Measurements from ENCODE around the gene FEV. TPM values are rescaled to one million over a fixed set of nuclear protein-coding genes. Genes with fewer than 3 reads are reported as not detected.

The FEV gene
- total and polyA plus RNA-seq, 2 donors (not counting 3 experiments of a cell fraction or from before 2014, with no cell fraction given) = not detected

- dilution Hi-C loops (cut with MboI; ENCODE audit: extremely low pct_ligation_motif_present, low sequenced_read_pairs) = no loop called here
- intact Hi-C loops (cut with micrococcal nuclease) = no loop called here
Observed at GRCh38 chr2:219026946-219027345, 42.0 kb upstream of the FEV start.

GRCh38 chr2:219025637-219026585 lies 40.9 kb upstream of the FEV start:
- Histone ChIP-seq H3K9me3 (replicated peaks; ENCODE audit: control insufficient read depth, insufficient read depth, low read length) (no peaks in the 10 kb centered on the region), H4K20me1 (replicated peaks; ENCODE audit: control insufficient read depth, extremely low read depth, insufficient read depth, low read length) (no peaks in the 10 kb centered on the region), H3K9ac (replicated peaks; ENCODE audit: extremely low read depth, insufficient read depth, low read length) (no peak overlapping the region), H3K79me2 (ENCODE audit: control insufficient read depth, insufficient read depth, low read length) (no peaks in the 10 kb centered on the region), H3K4me3 (replicated peaks in 1 of 3; ENCODE audit: insufficient read depth in 1 of 3, low read depth in 1 of 3, low read length in 3 of 3) (no peak overlapping the region), H3K9me1 (replicated peaks; ENCODE audit: control insufficient read depth, extremely low read depth, insufficient read depth, low read length) (no peaks in the 10 kb centered on the region), H3K4me1 (ENCODE audit: control insufficient read depth, extremely low read depth, insufficient read depth, low read length) (no peaks in the 10 kb centered on the region), H3K36me3 (ENCODE audit: control insufficient read depth in 2 of 2, extremely low read depth in 1 of 2, insufficient read depth in 2 of 2, low read length in 2 of 2) (no peaks in the 10 kb centered on the region), H3K4me2 (ENCODE audit: insufficient read depth, low read length) (no peak overlapping the region), H2AFZ (ENCODE audit: low read depth, low read length) (no peak overlapping the region), H3K27me3 (ENCODE audit: control insufficient read depth in 2 of 2, insufficient read depth in 2 of 2, low read length in 2 of 2) (peaks cover 0 to 4% of the 10 kb centered on the region in 2 experiments), H3K27ac (ENCODE audit: insufficient read depth, low read depth, low read length) (no peak overlapping the region)
- intact Hi-C loops (cut with micrococcal nuclease) (no loop called here), dilution Hi-C loops (cut with MboI; ENCODE audit: extremely low pct_ligation_motif_present, low sequenced_read_pairs) (no loop called here)
- BruUV-seq (replicated peaks) = no TSS peak
- no peak for FAIRE-seq
- ChIA-PET CTCF (interaction anchor here (0.9 to 9.9 kb wide), 6 partner anchors 8 to 128 kb away, joined by 3 to 418 read pairs (median 12); partner anchors contain the start of gene NHEJ1), POLR2A (no interaction called here)
- DNase-seq (ENCODE audit: low read depth, low spot score) = no peak
- TF ChIP-seq CTCF (IDR thresholded peaks at IDR 0.05; ENCODE audit: extremely low read depth in 1 of 2, insufficient read depth in 1 of 2, low read depth in 1 of 2, low read length in 2 of 2) (no peak), GATA2 (IDR thresholded peaks at IDR 0.05; ENCODE audit: insufficient read depth, insufficient read length, low read depth, low read length) (no peak), POLR2AphosphoS5 (IDR thresholded peaks at IDR 0.05; ENCODE audit: insufficient read depth, low read depth, low read length) (no peak), MAX (IDR thresholded peaks at IDR 0.05; ENCODE audit: insufficient read depth, insufficient read length) (no peak), FOS (IDR thresholded peaks at IDR 0.05; ENCODE audit: borderline replicate concordance, insufficient read depth, low read length) (no peak), MYC (IDR thresholded peaks at IDR 0.05; ENCODE audit: low read depth, low read length) (no peak), JUN (IDR thresholded peaks at IDR 0.05; ENCODE audit: borderline replicate concordance, insufficient read depth, insufficient read length, low read depth) (no peak), POLR2A (IDR thresholded peaks at IDR 0.05; ENCODE audit: low read depth, low read length) (no peak), EZH2 (IDR thresholded peaks at IDR 0.05; ENCODE audit: borderline replicate concordance, low read depth, low read length, severe bottlenecking) (no peak)

More at GRCh38 chr2:219026946-219027345, 42.0 kb upstream of the FEV start:
- Histone ChIP-seq H3K27me3 (ENCODE audit: control insufficient read depth in 2 of 2, insufficient read depth in 2 of 2, low read length in 2 of 2) (peaks cover 0 to 4% of the 10 kb centered on the region in 2 experiments), H2AFZ (ENCODE audit: low read depth, low read length) (no peak overlapping the region), H3K4me3 (replicated peaks in 1 of 3; ENCODE audit: insufficient read depth in 1 of 3, low read depth in 1 of 3, low read length in 3 of 3) (no peak overlapping the region), H3K9me1 (replicated peaks; ENCODE audit: control insufficient read depth, extremely low read depth, insufficient read depth, low read length) (no peaks in the 10 kb centered on the region), H3K36me3 (ENCODE audit: control insufficient read depth in 2 of 2, extremely low read depth in 1 of 2, insufficient read depth in 2 of 2, low read length in 2 of 2) (no peaks in the 10 kb centered on the region), H3K79me2 (ENCODE audit: control insufficient read depth, insufficient read depth, low read length) (no peaks in the 10 kb centered on the region), H3K4me1 (ENCODE audit: control insufficient read depth, extremely low read depth, insufficient read depth, low read length) (no peaks in the 10 kb centered on the region), H3K4me2 (ENCODE audit: insufficient read depth, low read length) (no peak overlapping the region), H3K9ac (replicated peaks; ENCODE audit: extremely low read depth, insufficient read depth, low read length) (no peak overlapping the region), H4K20me1 (replicated peaks; ENCODE audit: control insufficient read depth, extremely low read depth, insufficient read depth, low read length) (no peaks in the 10 kb centered on the region), H3K27ac (ENCODE audit: insufficient read depth, low read depth, low read length) (no peak overlapping the region), H3K9me3 (replicated peaks; ENCODE audit: control insufficient read depth, insufficient read depth, low read length) (no peaks in the 10 kb centered on the region)
- CTCF ChIA-PET = interaction anchor here (1.0 to 9.9 kb wide), 6 partner anchors 9 to 129 kb away, joined by 3 to 418 read pairs (median 12); partner anchors contain the start of gene NHEJ1
- POLR2A ChIA-PET = no interaction called here
- TF ChIP-seq FOS (IDR thresholded peaks at IDR 0.05; ENCODE audit: borderline replicate concordance, insufficient read depth, low read length) (no peak), JUN (IDR thresholded peaks at IDR 0.05; ENCODE audit: borderline replicate concordance, insufficient read depth, insufficient read length, low read depth) (no peak)
- no TSS peak for BruUV-seq (replicated peaks)
- FAIRE-seq (no peak), DNase-seq (ENCODE audit: low read depth, low spot score) (no peak)
